ENCODE measurements around the gene CHN2.

CHN2 gene

GRCh38 chr7:29421010-29421956 lies 226.7 kb downstream of the CHN2 start:
- Histone ChIP-seq H3K27me3 (ENCODE audit: control insufficient read depth, insufficient read depth, low read length) (no peaks in the 10 kb centered on the region), H3K27ac (ENCODE audit: low read depth, low read length) (no peak overlapping the region), H3K4me1 (ENCODE audit: control insufficient read depth, insufficient read depth, low read length) (no peaks in the 10 kb centered on the region), H3K4me3 (ENCODE audit: low read depth, low read length) (no peak overlapping the region), H3K9me3 (ENCODE audit: control insufficient read depth, insufficient read depth, low read length) (no peaks in the 10 kb centered on the region), H3K9ac (ENCODE audit: low read depth, low read length) (no peak overlapping the region), H3K36me3 (ENCODE audit: control insufficient read depth, insufficient read depth, low read length) (no peaks in the 10 kb centered on the region)

- Histone ChIP-seq H3K27ac (ENCODE audit: low read depth, low read length) (no peak overlapping the region), H3K4me1 (ENCODE audit: control insufficient read depth, insufficient read depth, low read length) (no peaks in the 10 kb centered on the region), H3K9ac (ENCODE audit: low read depth, low read length) (no peak overlapping the region), H3K9me3 (ENCODE audit: control insufficient read depth, insufficient read depth, low read length) (no peaks in the 10 kb centered on the region), H3K36me3 (ENCODE audit: control insufficient read depth, insufficient read depth, low read length) (no peaks in the 10 kb centered on the region), H3K4me3 (ENCODE audit: low read depth, low read length) (no peak overlapping the region), H3K27me3 (ENCODE audit: control insufficient read depth, insufficient read depth, low read length) (no peaks in the 10 kb centered on the region)
These were observed 228.3 kb downstream of the CHN2 start for GRCh38 chr7:29422829-29423228.

GRCh38 chr7:29424295-29424983 lies 229.9 kb downstream of the CHN2 start:
- no peaks in the 10 kb centered on the region for H3K4me1 ChIP-seq (ENCODE audit: control insufficient read depth, insufficient read depth, low read length)
- H3K4me3 ChIP-seq (ENCODE audit: low read depth, low read length), result no peak overlapping the region
- H3K9ac ChIP-seq (ENCODE audit: low read depth, low read length), result no peak overlapping the region
- H3K27ac ChIP-seq (ENCODE audit: low read depth, low read length), result no peak overlapping the region
- H3K36me3 ChIP-seq (ENCODE audit: control insufficient read depth, insufficient read depth, low read length), result no peaks in the 10 kb centered on the region
- no peaks in the 10 kb centered on the region for H3K27me3 ChIP-seq (ENCODE audit: control insufficient read depth, insufficient read depth, low read length)
- no peaks in the 10 kb centered on the region for H3K9me3 ChIP-seq (ENCODE audit: control insufficient read depth, insufficient read depth, low read length)

GRCh38 chr7:29424984-29425309 lies 230.4 kb downstream of the CHN2 start:
- H3K27ac ChIP-seq (ENCODE audit: low read depth, low read length), result no peak overlapping the region
- no peaks in the 10 kb centered on the region for H3K27me3 ChIP-seq (ENCODE audit: control insufficient read depth, insufficient read depth, low read length)
- no peak overlapping the region for H3K4me3 ChIP-seq (ENCODE audit: low read depth, low read length)
- H3K4me1 ChIP-seq (ENCODE audit: control insufficient read depth, insufficient read depth, low read length), result no peaks in the 10 kb centered on the region
- no peaks in the 10 kb centered on the region for H3K36me3 ChIP-seq (ENCODE audit: control insufficient read depth, insufficient read depth, low read length)
- no peak overlapping the region for H3K9ac ChIP-seq (ENCODE audit: low read depth, low read length)
- H3K9me3 ChIP-seq (ENCODE audit: control insufficient read depth, insufficient read depth, low read length), result no peaks in the 10 kb centered on the region

- H3K27ac ChIP-seq (ENCODE audit: low read depth, low read length), result no peak overlapping the region
- H3K9me3 ChIP-seq (ENCODE audit: control insufficient read depth, insufficient read depth, low read length), result no peaks in the 10 kb centered on the region
- H3K4me3 ChIP-seq (ENCODE audit: low read depth, low read length), result no peak overlapping the region
- no peaks in the 10 kb centered on the region for H3K4me1 ChIP-seq (ENCODE audit: control insufficient read depth, insufficient read depth, low read length)
- H3K9ac ChIP-seq (ENCODE audit: low read depth, low read length), result no peak overlapping the region
- H3K36me3 ChIP-seq (ENCODE audit: control insufficient read depth, insufficient read depth, low read length), result no peaks in the 10 kb centered on the region
- no peaks in the 10 kb centered on the region for H3K27me3 ChIP-seq (ENCODE audit: control insufficient read depth, insufficient read depth, low read length)
These were observed 232.0 kb downstream of the CHN2 start for GRCh38 chr7:29426587-29426986.

GRCh38 chr7:29429401-29429800 lies 234.8 kb downstream of the CHN2 start:
- no peak overlapping the region for H3K27ac ChIP-seq (ENCODE audit: low read depth, low read length)
- no peaks in the 10 kb centered on the region for H3K27me3 ChIP-seq (ENCODE audit: control insufficient read depth, insufficient read depth, low read length)
- H3K4me1 ChIP-seq (ENCODE audit: control insufficient read depth, insufficient read depth, low read length), result no peaks in the 10 kb centered on the region
- no peak overlapping the region for H3K4me3 ChIP-seq (ENCODE audit: low read depth, low read length)
- H3K9ac ChIP-seq (ENCODE audit: low read depth, low read length), result no peak overlapping the region
- H3K9me3 ChIP-seq (ENCODE audit: control insufficient read depth, insufficient read depth, low read length), result no peaks in the 10 kb centered on the region
- H3K36me3 ChIP-seq (ENCODE audit: control insufficient read depth, insufficient read depth, low read length), result no peaks in the 10 kb centered on the region

- no peak overlapping the region for H3K9ac ChIP-seq (ENCODE audit: low read depth, low read length)
- H3K4me1 ChIP-seq (ENCODE audit: control insufficient read depth, insufficient read depth, low read length), result no peaks in the 10 kb centered on the region
- H3K27me3 ChIP-seq (ENCODE audit: control insufficient read depth, insufficient read depth, low read length), result no peaks in the 10 kb centered on the region
These were observed 235.8 kb downstream of the CHN2 start for GRCh38 chr7:29430279-29430949.

GRCh38 chr7:29431686-29432085 lies 237.1 kb downstream of the CHN2 start:
- no peaks in the 10 kb centered on the region for H3K9me3 ChIP-seq (ENCODE audit: control insufficient read depth, insufficient read depth, low read length)
- H3K4me1 ChIP-seq (ENCODE audit: control insufficient read depth, insufficient read depth, low read length), result no peaks in the 10 kb centered on the region
- H3K27ac ChIP-seq (ENCODE audit: low read depth, low read length), result no peak overlapping the region
- no peaks in the 10 kb centered on the region for H3K27me3 ChIP-seq (ENCODE audit: control insufficient read depth, insufficient read depth, low read length)
- no peak overlapping the region for H3K9ac ChIP-seq (ENCODE audit: low read depth, low read length)
- no peak overlapping the region for H3K4me3 ChIP-seq (ENCODE audit: low read depth, low read length)
- H3K36me3 ChIP-seq (ENCODE audit: control insufficient read depth, insufficient read depth, low read length), result no peaks in the 10 kb centered on the region

More at GRCh38 chr7:29430279-29430949, 235.8 kb downstream of the CHN2 start:
- Histone ChIP-seq H3K9me3 (ENCODE audit: control insufficient read depth, insufficient read depth, low read length) (no peaks in the 10 kb centered on the region), H3K4me3 (ENCODE audit: low read depth, low read length) (no peak overlapping the region), H3K36me3 (ENCODE audit: control insufficient read depth, insufficient read depth, low read length) (no peaks in the 10 kb centered on the region), H3K27ac (ENCODE audit: low read depth, low read length) (no peak overlapping the region)

GRCh38 chr7:29432721-29433120 lies 238.1 kb downstream of the CHN2 start:
- H3K9ac ChIP-seq (ENCODE audit: low read depth, low read length), result no peak overlapping the region
- no peaks in the 10 kb centered on the region for H3K36me3 ChIP-seq (ENCODE audit: control insufficient read depth, insufficient read depth, low read length)
- H3K9me3 ChIP-seq (ENCODE audit: control insufficient read depth, insufficient read depth, low read length), result no peaks in the 10 kb centered on the region
- no peak overlapping the region for H3K27ac ChIP-seq (ENCODE audit: low read depth, low read length)
- no peaks in the 10 kb centered on the region for H3K4me1 ChIP-seq (ENCODE audit: control insufficient read depth, insufficient read depth, low read length)
- no peaks in the 10 kb centered on the region for H3K27me3 ChIP-seq (ENCODE audit: control insufficient read depth, insufficient read depth, low read length)
- no peak overlapping the region for H3K4me3 ChIP-seq (ENCODE audit: low read depth, low read length)

GRCh38 chr7:29434380-29434768 lies 239.8 kb downstream of the CHN2 start:
- H3K4me3 ChIP-seq (ENCODE audit: low read depth, low read length), result no peak overlapping the region
- H3K36me3 ChIP-seq (ENCODE audit: control insufficient read depth, insufficient read depth, low read length), result no peaks in the 10 kb centered on the region
- H3K4me1 ChIP-seq (ENCODE audit: control insufficient read depth, insufficient read depth, low read length), result no peaks in the 10 kb centered on the region
- H3K9me3 ChIP-seq (ENCODE audit: control insufficient read depth, insufficient read depth, low read length), result no peaks in the 10 kb centered on the region
- H3K27ac ChIP-seq (ENCODE audit: low read depth, low read length), result no peak overlapping the region
- no peak overlapping the region for H3K9ac ChIP-seq (ENCODE audit: low read depth, low read length)
- no peaks in the 10 kb centered on the region for H3K27me3 ChIP-seq (ENCODE audit: control insufficient read depth, insufficient read depth, low read length)

- H3K36me3 ChIP-seq (ENCODE audit: control insufficient read depth, insufficient read depth, low read length), result no peaks in the 10 kb centered on the region
- no peak overlapping the region for H3K4me3 ChIP-seq (ENCODE audit: low read depth, low read length)
- no peaks in the 10 kb centered on the region for H3K9me3 ChIP-seq (ENCODE audit: control insufficient read depth, insufficient read depth, low read length)
- H3K27me3 ChIP-seq (ENCODE audit: control insufficient read depth, insufficient read depth, low read length), result no peaks in the 10 kb centered on the region
- H3K4me1 ChIP-seq (ENCODE audit: control insufficient read depth, insufficient read depth, low read length), result no peaks in the 10 kb centered on the region
- H3K27ac ChIP-seq (ENCODE audit: low read depth, low read length), result no peak overlapping the region
- no peak overlapping the region for H3K9ac ChIP-seq (ENCODE audit: low read depth, low read length)
These were observed 240.6 kb downstream of the CHN2 start for GRCh38 chr7:29435167-29435566.

Data from HUES48 (cell line).